ENCODE measurements around the gene ZNF324B. TPM values are rescaled to one million over a fixed set of nuclear protein-coding genes. Genes with fewer than 3 reads are reported as not detected.

ZNF324B gene
- total and polyA plus RNA-seq, 10 of the 15 experiments (the other 5 are each of a cell fraction or from before 2014, with no cell fraction given), result 0.11 to 12.8 (median 4.0) TPM

GRCh38 chr19:58407658-58408151, 43.7 kb upstream of the ZNF324B start:
- Histone ChIP-seq H3K4me3 (peak overlapping the region; percentile 90), H3K36me3 (ENCODE audit: control insufficient read depth in 2 of 2, insufficient read depth in 2 of 2, low read length in 1 of 2) (no peaks in the 10 kb centered on the region), H3K79me2 (ENCODE audit: control insufficient read depth, insufficient read depth, low read length) (peaks cover 16% of the 10 kb centered on the region), H3K27me3 (replicated peaks in 1 of 2; ENCODE audit: control insufficient read depth in 2 of 2, insufficient read depth in 2 of 2, low read length in 1 of 2) (no peaks in the 10 kb centered on the region), H2AFZ (ENCODE audit: control insufficient read depth, low read depth, low read length) (peak overlapping the region; percentile 98), H3K4me2 (ENCODE audit: control insufficient read depth, insufficient read depth) (peak overlapping the region; percentile 100), H3K4me1 (ENCODE audit: control insufficient read depth, insufficient read depth, low read length) (peaks cover 8% of the 10 kb centered on the region), H3K9ac (ENCODE audit: control insufficient read depth, insufficient read depth, low read length) (peak overlapping the region; percentile 90), H3K27ac (ENCODE audit: control insufficient read depth, insufficient read depth) (peak overlapping the region; percentile 80), H3K9me3 (replicated peaks; ENCODE audit: control insufficient read depth, insufficient read depth, low read length) (no peaks in the 10 kb centered on the region), H4K20me1 (ENCODE audit: control insufficient read depth, insufficient read depth) (no peaks in the 10 kb centered on the region)
- ChIA-PET SMC1A (ENCODE audit: uncharacterized antibody, unreplicated experiment) (interaction anchor here (1.1 kb wide), 2 partner anchors 43 to 59 kb away, joined by 3 read pairs; partner anchors contain the start of gene ZNF324), CTCF (interaction anchor here (1.4 kb wide), 1 partner anchor 11 kb away, joined by 5 read pairs; no protein-coding TSS in a partner anchor), RAD21 (ENCODE audit: unreplicated experiment) (interaction anchor here (1.0 kb wide), 3 partner anchors 26 to 112 kb away, joined by 3 to 6 read pairs (median 5); partner anchors contain the start of gene ZBTB45), POLR2A (interaction anchor here (0.5 to 1.0 kb wide), 2 partner anchors 19 to 44 kb away, joined by 3 read pairs; partner anchors contain the start of gene ZNF324B)
- intact Hi-C loops (cut with micrococcal nuclease; ENCODE audit: unreplicated experiment), result loop anchor here (5.0 kb wide), 1 partner anchor 60 kb away; the partner anchor contains the start of gene ZNF324
- WGBS (ENCODE audit: insufficient coverage, insufficient replicate concordance, low lambda C conversion rate, missing lambda C conversion rate), result 32% methylated on average over 22 of the region's 22 CpGs
- in situ Hi-C loops (cut with MboI), result no loop called here
- ATAC-seq (peak; percentile 11), FAIRE-seq (no peak), DNase-seq (ENCODE audit: low read depth, low spot score) (no peak)
- TF ChIP-seq ETV6 (conservative IDR thresholded peaks at IDR 0.05 in 1 of 2, IDR thresholded peaks at IDR 0.05 in 1 of 2; ENCODE audit: borderline replicate concordance in 1 of 2, low read depth in 1 of 2), result no peak
- TF ChIP-seq PML (IDR thresholded peaks at IDR 0.05; ENCODE audit: low read length), result no peak
- TF ChIP-seq, protein P1, sequence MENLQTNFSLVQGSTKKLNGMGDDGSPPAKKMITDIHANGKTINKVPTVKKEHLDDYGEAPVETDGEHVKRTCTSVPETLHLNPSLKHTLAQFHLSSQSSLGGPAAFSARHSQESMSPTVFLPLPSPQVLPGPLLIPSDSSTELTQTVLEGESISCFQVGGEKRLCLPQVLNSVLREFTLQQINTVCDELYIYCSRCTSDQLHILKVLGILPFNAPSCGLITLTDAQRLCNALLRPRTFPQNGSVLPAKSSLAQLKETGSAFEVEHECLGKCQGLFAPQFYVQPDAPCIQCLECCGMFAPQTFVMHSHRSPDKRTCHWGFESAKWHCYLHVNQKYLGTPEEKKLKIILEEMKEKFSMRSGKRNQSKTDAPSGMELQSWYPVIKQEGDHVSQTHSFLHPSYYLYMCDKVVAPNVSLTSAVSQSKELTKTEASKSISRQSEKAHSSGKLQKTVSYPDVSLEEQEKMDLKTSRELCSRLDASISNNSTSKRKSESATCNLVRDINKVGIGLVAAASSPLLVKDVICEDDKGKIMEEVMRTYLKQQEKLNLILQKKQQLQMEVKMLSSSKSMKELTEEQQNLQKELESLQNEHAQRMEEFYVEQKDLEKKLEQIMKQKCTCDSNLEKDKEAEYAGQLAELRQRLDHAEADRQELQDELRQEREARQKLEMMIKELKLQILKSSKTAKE (IDR thresholded peaks at IDR 0.05; ENCODE audit: low read depth, poor library complexity, severe bottlenecking), result no peak
- TF ChIP-seq, protein P2, sequence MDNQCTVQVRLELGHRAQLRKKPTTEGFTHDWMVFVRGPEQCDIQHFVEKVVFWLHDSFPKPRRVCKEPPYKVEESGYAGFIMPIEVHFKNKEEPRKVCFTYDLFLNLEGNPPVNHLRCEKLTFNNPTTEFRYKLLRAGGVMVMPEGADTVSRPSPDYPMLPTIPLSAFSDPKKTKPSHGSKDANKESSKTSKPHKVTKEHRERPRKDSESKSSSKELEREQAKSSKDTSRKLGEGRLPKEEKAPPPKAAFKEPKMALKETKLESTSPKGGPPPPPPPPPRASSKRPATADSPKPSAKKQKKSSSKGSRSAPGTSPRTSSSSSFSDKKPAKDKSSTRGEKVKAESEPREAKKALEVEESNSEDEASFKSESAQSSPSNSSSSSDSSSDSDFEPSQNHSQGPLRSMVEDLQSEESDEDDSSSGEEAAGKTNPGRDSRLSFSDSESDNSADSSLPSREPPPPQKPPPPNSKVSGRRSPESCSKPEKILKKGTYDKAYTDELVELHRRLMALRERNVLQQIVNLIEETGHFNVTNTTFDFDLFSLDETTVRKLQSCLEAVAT (IDR thresholded peaks at IDR 0.05), result 0 out of 2 replicates have a peak, but pooled peaks have one; percentile 13
- TSS peak; percentile 96 for BruUV-seq (replicated peaks)
